Measurements from ENCODE around the gene PIP4K2A.
"Not testable (repeated sequence)": the region's sequence is repeated elsewhere in the genome, so short reads cannot be mapped to it uniquely, and the experiment has no call there.

PIP4K2A gene

GRCh38 chr10:22554461-22555182 is 159.8 kb downstream of the PIP4K2A start:
- DNase-seq (ENCODE audit: low read depth), result peak; percentile 39

DNA sequence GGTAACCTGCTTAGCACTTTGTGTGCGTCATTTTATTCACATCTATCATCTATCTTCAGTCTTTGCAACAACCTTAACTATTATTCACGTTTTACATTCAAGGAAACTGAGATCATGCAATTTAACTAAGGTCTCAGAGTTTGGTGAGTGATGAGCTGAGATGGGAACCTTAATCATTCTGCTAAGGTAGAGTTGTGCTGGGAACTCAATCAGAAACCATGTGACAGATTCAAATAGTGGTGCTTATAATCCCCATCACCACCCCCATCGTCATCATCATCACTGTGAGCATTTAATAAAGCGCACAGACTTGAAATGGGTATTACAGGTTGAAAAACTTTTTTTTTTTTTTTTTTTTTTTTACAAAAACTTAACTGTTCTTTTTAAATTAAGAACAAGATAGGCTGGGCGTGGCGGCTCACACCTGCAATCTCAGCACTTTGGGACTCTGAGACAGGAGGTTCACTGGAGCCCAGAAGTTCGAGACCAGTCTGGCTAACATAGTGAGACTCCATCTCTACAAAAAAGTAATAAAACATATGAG is 160.9 kb downstream of the PIP4K2A start:
- no peak for DNase-seq (ENCODE audit: low read depth)

GRCh38 chr10:22552888-22553378 is 161.4 kb downstream of the PIP4K2A start:
- DNase-seq (ENCODE audit: low read depth), result no peak

GRCh38 chr10:22551681-22552365 is 162.6 kb downstream of the PIP4K2A start:
- DNase-seq (ENCODE audit: low read depth), result no peak

DNA sequence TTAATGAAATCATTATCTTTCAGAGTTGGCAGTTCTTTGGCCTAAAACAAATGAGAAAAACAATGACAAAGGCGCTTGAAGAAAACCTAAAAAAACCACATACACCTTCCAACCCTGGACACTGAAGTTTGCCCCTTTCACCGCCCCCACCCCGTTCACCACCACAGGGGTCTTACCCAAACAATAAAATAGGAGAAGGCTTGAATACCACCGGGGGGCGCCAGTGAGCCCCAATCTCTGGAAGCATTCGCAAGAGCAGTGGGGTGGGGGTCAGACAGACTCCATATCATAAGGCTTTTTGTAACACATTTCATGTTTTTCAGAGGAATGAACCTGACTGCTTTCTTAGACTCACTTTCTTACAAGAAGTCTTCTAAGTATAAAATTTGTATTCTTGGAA is 163.6 kb downstream of the PIP4K2A start:
- DNase-seq (ENCODE audit: low read depth), result no peak

DNA sequence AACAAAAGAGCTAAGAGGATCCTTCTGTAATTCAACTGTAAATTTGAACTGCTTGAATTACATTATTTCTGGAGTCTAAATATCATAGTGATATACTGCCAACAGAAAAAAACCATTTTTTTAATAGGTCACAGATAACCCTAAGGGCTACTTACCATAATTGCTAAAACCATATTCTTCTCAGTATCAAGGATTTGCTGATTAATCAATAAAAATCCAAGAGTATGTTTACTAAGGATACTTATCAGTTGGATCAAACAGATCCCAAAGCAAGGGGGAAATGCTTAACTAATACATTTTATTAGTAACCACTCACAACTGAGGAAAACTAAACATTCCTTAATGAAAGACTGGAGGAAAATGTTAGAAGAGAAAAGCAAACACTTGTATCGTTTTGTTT is 166.0 kb downstream of the PIP4K2A start:
- DNase-seq (ENCODE audit: low read depth), result no peak

DNA sequence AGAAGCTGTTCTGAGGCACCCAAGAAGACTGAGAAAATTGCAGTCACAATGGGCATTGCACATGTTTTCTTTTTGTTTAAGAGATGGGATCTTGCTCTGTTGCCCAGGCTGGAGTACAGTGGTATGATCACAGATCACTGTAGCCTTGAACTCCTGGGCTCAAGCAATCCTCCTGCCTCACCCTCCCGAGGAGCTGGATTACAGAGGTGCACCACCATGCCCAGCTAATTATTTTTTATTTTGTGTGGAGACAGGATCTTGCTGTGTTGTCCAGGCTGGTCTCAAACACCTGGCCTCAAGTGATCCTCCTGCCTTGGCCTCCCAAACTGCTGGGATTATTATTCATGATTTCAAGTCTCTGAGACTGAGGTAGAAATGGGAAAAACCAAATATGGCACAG is 168.7 kb downstream of the PIP4K2A start:
- no peak for DNase-seq (ENCODE audit: low read depth)

GRCh38 chr10:22544325-22545068 is 169.9 kb downstream of the PIP4K2A start:
- no peak for DNase-seq (ENCODE audit: low read depth)

- DNase-seq (ENCODE audit: low read depth), result no peak
Measured at GRCh38 chr10:22542773-22543172, 171.6 kb downstream of the PIP4K2A start.

DNA sequence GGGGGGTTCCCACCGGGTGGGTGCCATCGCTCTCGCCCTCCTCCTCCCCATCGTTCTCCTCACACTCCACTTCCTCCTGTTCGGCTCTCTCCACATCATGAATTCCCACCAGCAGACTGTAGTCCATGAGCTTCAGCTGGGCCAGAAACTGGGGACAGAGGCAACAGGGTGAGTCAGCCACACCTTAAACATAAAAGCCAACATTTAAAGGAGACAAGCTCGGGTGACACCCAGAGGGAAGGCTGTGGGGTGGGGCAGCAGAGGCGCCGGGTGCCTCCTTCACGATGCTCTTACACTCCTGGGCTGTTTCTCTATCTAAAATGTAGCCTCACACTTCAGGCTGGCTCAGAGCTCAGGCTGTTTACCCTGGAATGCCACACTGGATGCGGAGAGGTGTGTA is 172.5 kb downstream of the PIP4K2A start:
- DNase-seq (ENCODE audit: low read depth), result no peak

DNA sequence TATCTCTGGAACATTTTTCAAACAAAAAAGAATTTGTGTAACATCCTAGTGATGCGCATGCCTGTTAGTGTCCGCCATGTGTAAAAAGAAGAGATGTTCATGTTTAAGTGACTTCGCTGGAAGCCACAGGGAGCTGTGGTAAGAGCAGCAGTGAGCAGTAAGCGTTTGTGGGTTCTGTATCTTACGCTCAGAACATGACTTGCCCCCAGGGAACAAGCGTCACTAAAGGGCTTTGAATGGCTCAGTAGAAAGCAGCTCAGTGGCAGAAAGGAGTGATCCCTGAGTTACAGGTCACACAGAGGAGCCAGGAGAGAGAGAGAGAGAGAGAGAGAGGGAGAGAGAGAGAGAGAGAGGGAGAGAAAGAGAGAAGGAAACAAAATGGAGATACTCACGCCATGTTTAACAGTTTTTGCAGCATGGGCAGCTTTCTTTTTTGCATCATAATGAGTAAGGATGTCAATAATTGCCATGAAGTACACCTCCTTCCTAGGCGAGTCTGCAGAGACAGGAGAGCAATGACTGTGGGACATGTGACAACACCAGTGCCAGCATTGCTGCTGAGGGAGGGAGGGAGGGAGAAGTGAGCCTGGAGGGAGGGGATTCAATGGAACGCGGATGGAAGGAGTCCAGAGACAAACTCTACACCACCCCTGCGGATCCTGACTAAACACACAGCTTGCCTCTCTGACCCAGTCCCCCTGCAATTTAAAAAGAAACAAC is 174.6 kb downstream of the PIP4K2A start:
- no peak for DNase-seq (ENCODE audit: low read depth)

DNA sequence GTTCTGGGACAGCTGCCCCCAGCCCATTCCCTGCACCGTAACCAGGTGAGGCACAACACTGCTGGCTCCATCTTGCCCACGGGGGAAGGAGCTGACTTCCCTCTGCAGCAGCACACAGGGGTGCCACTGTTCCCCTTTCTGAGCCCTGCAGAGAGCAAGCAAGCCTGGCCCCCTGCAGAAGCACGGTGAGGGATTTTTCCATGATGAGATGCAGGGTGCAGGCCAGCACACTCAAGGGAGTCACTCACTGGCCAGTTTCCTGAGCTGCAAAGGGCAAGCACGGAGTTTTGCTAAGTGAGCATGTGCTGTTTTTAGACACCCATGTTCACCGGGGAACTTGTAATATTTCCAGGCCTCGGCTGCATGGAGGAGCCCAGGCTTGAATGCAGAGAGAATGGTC is 176.6 kb downstream of the PIP4K2A start:
- no peak for DNase-seq (ENCODE audit: low read depth)

- DNase-seq (ENCODE audit: low read depth), result no peak
Measured at GRCh38 chr10:22536620-22537019, 177.8 kb downstream of the PIP4K2A start.

- no peak for DNase-seq (ENCODE audit: low read depth)
Measured at GRCh38 chr10:22534849-22535604, 179.4 kb downstream of the PIP4K2A start.

- no peak for DNase-seq (ENCODE audit: low read depth)
Measured at GRCh38 chr10:22531441-22531840, 182.9 kb downstream of the PIP4K2A start.

GRCh38 chr10:22531008-22531407 is 183.4 kb downstream of the PIP4K2A start:
- DNase-seq (ENCODE audit: low read depth), result no peak

DNA sequence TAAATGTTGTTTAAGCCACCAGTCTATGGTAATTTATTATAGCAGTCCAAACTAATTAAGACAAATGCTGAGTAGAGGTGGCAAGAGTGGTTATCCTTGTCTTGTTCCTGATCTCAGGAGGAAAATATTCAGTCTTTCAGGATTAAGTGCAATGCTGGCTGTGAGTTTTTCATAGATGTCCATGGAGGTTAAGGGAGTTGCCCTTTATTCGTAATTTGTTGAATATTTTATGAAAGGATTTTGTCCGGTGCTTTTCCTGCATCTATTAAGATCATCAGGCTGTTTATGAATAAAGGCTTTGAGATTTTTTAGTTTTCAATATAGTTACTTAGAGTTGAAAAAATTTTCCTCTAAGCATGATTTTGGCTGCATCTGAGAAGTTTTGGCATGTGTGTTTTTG is 186.9 kb downstream of the PIP4K2A start:
- DNase-seq (ENCODE audit: low read depth), result no peak

- DNase-seq (ENCODE audit: low read depth), result not testable (repeated sequence)
Measured at GRCh38 chr10:22524333-22524732, 190.0 kb downstream of the PIP4K2A start.

- DNase-seq (ENCODE audit: low read depth), result not testable (repeated sequence)
Measured at GRCh38 chr10:22520645-22521044, 193.7 kb downstream of the PIP4K2A start.

DNA sequence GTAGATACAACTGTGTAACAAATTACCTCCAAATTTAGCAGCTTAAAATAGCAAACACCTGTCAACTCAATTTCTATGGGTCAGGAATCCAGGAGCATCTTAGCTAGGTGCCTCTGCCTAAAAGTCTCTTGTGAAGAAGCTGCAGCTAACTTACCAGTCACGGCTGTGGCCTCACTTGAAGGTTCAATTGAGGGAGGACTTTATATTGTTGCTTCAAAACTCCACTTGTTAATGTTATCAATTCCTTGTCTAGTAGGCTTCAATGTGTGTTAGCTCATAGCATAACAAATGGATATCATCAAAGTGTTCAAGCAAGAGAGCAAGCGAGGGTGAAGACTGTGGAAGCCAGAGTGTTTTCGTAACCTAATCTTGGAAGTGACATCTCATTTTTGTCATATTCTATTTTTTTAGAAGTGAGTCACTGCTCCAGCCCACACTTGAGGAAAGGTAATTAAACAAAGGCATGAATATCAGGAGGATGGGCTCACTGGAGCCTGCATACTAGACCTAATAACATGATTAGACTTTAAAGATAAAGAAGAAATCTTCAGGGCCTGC is 196.1 kb downstream of the PIP4K2A start:
- no peak for DNase-seq (ENCODE audit: low read depth)

GRCh38 chr10:22515009-22515408 is 199.4 kb downstream of the PIP4K2A start:
- no peak for DNase-seq (ENCODE audit: low read depth)
